GM12872 (cell line): ENCODE data around the gene MTFP1.

ENCODE experiments used
- TF ChIP-seq, protein P1 (sequence below): IDR thresholded peaks from 3 replicates; pipeline ENCODE4 v1.5.1; 2011; ENCODE audit warnings: low read depth, mild to moderate bottlenecking, low read length, moderate library complexity; ENCODE audit not compliant: insufficient read depth

The MTFP1 gene

GRCh38 chr22:30470655-30471054 is 45.1 kb downstream of the MTFP1 start:
- TF ChIP-seq, protein P1, sequence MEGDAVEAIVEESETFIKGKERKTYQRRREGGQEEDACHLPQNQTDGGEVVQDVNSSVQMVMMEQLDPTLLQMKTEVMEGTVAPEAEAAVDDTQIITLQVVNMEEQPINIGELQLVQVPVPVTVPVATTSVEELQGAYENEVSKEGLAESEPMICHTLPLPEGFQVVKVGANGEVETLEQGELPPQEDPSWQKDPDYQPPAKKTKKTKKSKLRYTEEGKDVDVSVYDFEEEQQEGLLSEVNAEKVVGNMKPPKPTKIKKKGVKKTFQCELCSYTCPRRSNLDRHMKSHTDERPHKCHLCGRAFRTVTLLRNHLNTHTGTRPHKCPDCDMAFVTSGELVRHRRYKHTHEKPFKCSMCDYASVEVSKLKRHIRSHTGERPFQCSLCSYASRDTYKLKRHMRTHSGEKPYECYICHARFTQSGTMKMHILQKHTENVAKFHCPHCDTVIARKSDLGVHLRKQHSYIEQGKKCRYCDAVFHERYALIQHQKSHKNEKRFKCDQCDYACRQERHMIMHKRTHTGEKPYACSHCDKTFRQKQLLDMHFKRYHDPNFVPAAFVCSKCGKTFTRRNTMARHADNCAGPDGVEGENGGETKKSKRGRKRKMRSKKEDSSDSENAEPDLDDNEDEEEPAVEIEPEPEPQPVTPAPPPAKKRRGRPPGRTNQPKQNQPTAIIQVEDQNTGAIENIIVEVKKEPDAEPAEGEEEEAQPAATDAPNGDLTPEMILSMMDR, result no peak

DNA sequence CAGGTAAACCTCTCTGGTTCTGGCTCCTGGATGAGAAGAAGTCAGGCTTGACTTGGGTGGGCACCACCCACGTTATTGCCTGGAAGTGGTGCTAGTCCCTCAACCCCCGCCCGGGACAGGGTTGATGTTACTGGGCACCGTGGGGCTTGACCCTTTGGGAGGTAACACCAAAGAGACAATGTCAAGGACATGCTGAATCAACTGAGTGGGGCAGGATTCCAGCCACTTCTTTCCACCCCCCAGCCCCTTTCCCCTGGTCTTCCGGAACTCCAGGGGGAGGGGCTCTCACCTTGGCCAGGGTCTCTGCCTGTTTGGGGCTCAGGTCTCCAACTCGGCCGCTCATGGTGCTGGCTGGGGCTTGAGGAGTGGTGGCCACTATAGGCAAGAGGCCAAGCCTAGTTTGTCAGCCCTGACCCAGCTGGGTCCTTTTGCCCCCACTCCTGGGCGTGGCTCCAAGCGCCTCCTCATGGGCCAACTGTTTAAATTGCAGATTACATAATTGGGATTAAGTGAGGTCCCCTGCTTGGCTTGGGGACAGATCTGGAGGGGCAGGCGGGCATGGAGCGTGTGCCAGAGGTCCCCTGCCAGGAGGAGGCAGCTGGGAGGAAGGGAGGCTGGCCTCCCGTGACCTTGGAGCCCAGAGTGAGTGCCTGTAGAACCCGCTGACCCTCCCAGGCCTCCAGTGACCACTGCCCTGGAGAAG is 46.2 kb downstream of the MTFP1 start, which contains the start of gene SEC14L3:
TSS of gene SEC14L3 (minus strand) at position 402 of the 703 bp plus-strand sequence. CDS start at position 343, 59 bp downstream.
- TF ChIP-seq, protein P1, result no peak

GRCh38 chr22:30472994-30473720 is 47.6 kb downstream of the MTFP1 start:
- TF ChIP-seq, protein P1, result no peak

DNA sequence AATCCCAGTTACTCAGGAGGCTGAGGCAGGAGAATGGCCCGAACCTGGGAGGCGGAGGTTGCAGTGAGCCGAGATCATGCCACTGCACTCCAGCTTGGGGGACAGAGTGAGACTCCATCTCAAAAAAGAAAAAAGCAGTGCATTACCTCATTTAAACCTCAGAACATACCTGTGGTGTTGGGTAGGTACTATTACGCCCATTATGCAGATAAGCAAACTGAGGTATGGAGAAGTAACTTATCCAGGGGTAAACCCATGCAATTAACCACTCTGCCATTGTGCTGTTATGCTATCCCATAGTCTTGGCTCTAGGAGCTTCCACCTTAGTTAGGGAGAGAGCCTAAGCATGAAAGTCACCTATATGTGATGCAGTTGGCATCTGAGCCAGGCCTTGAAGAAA is 48.6 kb downstream of the MTFP1 start:
- TF ChIP-seq, protein P1, result no peak

- TF ChIP-seq, protein P1, result no peak
Observed at GRCh38 chr22:30474683-30475424, 49.3 kb downstream of the MTFP1 start.
